ENCODE measurements around the gene NCAM1. TPM values are rescaled to one million over a fixed set of nuclear protein-coding genes. Genes with fewer than 3 reads are reported as not detected.
A peak's percentile ranks its signal among the peaks of the same experiment; 100 is the strongest.

The NCAM1 gene
- total and polyA plus RNA-seq, 2 experiments from 2014 or later, result 0.76 to 1.6 TPM

GRCh38 chr11:113201054-113201818 is 240.0 kb downstream of the NCAM1 start:
- Mint-ChIP-seq H3K27me3 (ENCODE audit: insufficient read depth, low read depth, poor library complexity) (no peaks in the 10 kb centered on the region), H3K36me3 (ENCODE audit: low read depth) (no peaks in the 10 kb centered on the region), H3K4me3 (no peak overlapping the region), H3K27ac (no peak overlapping the region), H3K9me3 (no peaks in the 10 kb centered on the region), H3K4me1 (peaks cover 5% of the 10 kb centered on the region; the same call in 1 of the 3 replicates)
- Histone ChIP-seq H3K4me3 (no peak overlapping the region), H3K79me2 (replicated peaks; ENCODE audit: insufficient read depth) (no peaks in the 10 kb centered on the region), H3K27me3 (ENCODE audit: insufficient read depth) (no peaks in the 10 kb centered on the region), H2AFZ (no peak overlapping the region), H3K4me1 (ENCODE audit: insufficient read depth) (no peaks in the 10 kb centered on the region), H3K9me2 (ENCODE audit: insufficient read depth) (no peaks in the 10 kb centered on the region), H4K20me1 (replicated peaks; ENCODE audit: insufficient read depth) (no peaks in the 10 kb centered on the region), H3K36me3 (ENCODE audit: insufficient read depth) (no peaks in the 10 kb centered on the region), H3K27ac (ENCODE audit: low read depth) (no peak overlapping the region), H3K4me2 (no peak overlapping the region), H3F3A (replicated peaks; ENCODE audit: low read depth) (no peaks in the 10 kb centered on the region)
- DNase-seq (ENCODE audit: low spot score) (peak; percentile 41), ATAC-seq (peak; percentile 59)
- TF ChIP-seq EZH2 (IDR thresholded peaks at IDR 0.05; ENCODE audit: low read depth, unreplicated experiment) (no peak), ETS1 (IDR thresholded peaks at IDR 0.05) (no peak), ZNF462 (CRISPR knock-in tag; IDR thresholded peaks at IDR 0.05) (no peak), EZH2phosphoT487 (IDR thresholded peaks at IDR 0.05; ENCODE audit: unreplicated experiment) (no peak), STAT1 (IDR thresholded peaks at IDR 0.05; ENCODE audit: unreplicated experiment) (no peak), CTCF (conservative IDR thresholded peaks at IDR 0.05; ENCODE audit: low read depth in 2 of 2) (no peak)
